HPDE6-E6E7 (cell line): ENCODE results near the gene PAX2.
A peak's percentile ranks its signal among the peaks of the same experiment; 100 is the strongest.

Source experiments
- DNase-seq: peaks from one replicate; pipeline ENCODE4 v3.0.0; 2011; ENCODE audit warnings: missing footprints; ENCODE audit errors: extremely low spot score

The PAX2 gene

GRCh38 chr10:100848770-100849169 lies 103.4 kb downstream of the PAX2 start:
- no peak for DNase-seq

DNA sequence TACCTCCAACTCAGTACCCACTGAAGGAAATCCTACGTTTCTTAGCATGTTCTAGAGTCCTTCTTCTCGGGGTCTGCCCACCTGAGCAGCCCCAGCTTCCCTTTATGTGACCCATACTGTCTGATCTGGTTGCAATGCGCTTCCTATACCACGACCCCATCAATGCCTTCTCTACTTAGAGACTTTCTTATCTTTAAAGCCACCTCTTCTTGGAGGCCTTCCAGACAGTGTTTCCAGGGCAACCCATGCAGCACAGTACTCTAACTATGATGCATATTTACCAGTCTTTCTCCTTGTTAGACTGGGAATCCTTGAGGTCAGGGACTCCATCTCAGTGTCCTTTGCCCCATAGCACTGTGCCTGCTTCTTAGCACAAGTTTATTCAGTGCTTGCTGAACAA lies 112.9 kb downstream of the PAX2 start:
- no peak for DNase-seq

DNA sequence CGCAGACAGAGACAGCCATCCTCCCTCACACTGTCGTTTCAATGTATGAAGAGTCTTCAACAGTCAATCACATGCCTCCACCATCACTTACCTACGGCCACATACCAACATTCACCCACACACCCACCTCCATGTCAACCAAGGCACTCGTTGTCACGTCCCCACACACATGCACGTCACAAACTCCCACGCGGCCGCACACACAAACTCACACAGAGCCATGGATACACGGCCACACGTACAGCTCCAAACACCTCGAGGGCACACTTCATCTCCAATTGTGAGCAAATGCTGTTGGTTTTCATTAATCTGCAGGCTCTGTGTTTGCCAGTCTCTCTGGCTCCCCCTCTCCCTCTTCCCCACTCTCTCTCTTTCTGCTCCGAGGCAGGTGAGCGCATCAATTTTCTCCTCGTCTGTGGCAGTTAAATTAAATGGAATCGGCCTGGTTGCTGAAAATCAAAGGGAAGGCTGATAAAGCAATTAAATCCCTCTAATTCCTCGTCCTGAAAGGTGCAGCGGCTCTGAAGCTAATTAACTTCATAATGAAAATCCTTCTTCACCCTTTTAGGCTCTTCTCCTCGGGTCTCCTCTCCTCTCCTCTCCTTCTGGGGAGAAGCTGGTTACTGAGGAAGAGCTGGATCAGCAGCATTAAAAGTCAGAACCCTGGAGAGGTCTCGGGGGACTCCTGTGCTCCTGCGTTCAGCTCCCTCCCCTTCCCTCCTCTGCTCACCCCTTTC lies 113.5 kb downstream of the PAX2 start:
- DNase-seq, result no peak

DNA sequence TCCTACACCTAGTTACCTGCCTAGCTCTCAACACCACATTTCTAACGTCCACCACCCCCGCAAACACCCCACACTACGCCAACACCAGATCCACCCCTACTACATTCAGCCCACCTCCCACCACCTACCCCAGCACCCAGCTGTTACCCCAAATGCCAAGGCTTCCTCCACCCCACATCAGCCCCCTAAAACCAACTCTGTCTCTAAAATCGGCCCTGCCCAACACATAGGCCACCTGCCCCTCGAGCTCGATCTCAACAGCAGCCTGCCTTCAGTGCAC lies 114.0 kb downstream of the PAX2 start:
- DNase-seq, result no peak

DNA sequence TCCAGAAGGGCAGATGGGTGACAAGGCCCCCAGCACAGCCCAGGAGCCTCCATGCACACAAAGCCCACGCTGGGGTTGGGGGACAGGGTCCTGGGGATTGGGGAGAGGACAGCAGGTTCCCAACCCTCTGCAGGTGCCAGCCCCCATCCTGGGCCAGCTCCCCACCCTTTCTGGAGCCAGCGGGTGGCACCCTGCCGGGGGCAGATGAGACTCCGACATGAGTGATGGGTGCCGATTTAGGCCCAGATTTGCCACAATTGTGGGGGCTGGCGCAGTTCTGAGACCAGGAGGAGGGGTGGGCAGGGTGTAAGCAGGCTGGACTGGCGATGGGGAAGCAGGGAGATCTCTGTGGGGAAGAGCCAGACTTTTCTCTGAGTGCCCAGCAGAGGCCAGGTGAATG lies 118.1 kb downstream of the PAX2 start:
- no peak for DNase-seq

DNA sequence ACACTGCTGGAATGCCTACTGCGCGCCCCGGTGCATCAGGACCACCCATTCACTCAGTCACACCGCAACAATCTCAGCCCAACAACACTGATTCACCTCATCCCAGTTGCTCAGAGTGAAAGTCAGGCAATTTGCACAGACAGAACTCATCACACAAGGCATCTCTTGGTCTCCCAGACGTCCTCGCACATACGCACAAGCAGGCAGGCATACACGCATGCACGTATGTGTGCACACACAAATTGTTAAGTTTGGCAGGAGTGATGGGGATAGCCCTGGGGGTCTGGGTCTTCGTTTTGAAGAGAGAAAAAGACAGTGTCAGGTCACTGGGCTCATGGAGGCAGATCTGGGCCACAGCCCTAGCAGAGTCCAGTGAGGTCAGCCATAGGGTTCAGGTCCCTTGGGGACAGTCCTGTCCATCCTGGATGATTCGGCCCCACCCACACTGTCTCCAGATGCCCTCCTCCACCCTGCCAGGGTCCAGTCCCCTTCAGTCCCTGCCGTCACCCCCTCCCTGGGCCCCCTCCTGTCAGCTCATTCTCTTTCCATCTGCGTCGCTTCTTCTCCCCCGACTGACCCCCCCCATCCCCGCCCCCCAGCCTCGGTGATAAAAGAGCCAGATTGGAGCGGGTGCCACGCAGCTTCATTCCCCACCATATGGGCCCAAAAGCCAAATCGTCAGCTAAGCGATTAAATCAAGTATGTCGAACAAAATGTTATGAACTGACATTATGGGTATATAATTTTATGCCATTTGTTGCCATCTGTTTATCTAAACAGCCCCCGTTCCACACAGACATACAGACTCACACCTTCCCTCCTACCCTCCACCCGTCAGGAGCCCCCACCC lies 118.9 kb downstream of the PAX2 start:
- DNase-seq, result no peak

DNA sequence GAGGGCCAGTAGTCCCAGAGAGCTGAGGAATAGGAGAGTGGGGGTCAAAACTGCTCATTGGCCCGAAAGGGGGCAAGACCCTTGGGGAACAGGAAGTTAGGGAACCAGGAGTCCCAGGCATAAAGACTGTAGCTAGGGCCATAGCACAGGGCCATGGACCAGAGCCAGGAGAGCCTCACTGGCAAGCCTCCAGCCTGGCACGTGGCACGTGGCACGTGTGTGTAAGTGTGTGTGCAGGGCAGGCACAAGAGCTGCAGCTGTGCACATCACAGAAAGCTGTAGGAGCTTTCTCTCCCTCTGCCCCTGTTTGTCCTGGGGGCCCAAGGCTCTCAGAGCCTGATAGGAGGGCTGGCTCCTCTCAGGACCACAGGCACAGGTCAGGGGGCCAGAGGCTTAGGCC lies 119.6 kb downstream of the PAX2 start:
- no peak for DNase-seq

DNA sequence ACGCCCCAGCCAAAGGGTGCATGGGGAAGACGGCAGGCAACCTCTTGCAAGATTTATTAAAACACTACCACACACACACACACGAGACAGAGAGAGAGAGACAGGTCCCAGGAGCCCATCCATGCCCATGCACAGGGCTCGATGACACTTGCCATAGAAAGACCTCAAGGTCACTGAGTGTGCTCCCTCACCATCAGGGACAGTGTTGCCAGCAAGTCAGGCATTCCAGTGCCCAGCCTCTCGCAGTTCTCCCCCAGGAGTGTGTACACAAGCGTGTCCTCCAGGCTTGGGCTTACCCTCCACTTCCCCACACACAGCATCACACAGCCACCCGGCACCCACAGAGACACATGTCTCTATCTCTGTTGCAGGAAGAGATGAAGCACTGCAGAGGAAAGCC lies 120.6 kb downstream of the PAX2 start:
- DNase-seq, result no peak

GRCh38 chr10:100866575-100867098 lies 121.3 kb downstream of the PAX2 start:
- DNase-seq, result no peak

GRCh38 chr10:100867261-100867963 lies 122.0 kb downstream of the PAX2 start:
- no peak for DNase-seq

- DNase-seq, result no peak
Measured at GRCh38 chr10:100868382-100868781, 123.0 kb downstream of the PAX2 start.

GRCh38 chr10:100869399-100869798 lies 124.0 kb downstream of the PAX2 start:
- no peak for DNase-seq

DNA sequence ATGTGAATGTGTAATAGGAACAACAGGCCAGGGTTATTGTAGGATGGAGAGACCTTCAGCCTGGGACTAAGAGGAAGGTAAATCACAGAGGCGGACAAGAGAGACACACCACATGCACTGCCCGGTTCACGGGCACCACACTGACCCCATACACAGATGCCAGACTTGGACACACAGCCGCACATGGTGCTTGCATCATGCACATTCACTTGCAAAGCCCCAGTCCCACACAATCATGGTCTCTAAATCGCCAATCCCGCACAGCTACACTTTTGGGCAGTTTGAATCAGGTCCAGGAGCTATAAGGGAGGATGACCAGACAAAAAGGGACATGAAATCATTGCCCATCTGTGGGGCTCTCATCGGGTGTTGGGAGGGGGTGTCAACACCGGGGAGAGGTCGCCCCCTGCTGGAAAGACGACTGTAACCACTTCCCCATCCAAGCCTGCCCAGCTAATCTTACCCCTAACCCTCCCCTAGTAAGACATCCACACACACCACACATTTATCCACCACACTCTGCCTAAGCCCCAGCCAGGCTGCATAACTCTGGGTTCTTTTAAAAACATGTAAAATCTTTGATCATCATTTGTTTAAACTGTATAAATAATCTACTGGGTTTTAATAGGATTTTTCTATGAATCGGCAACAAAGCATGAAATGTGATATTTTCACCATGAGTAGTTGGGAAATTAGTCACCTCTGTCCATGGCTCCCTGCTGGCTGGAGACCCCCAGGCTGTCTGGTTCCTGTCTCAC lies 126.8 kb downstream of the PAX2 start:
- peak; percentile 51 for DNase-seq

- DNase-seq, result no peak
Measured at GRCh38 chr10:100873146-100873826, 127.9 kb downstream of the PAX2 start.

GRCh38 chr10:100873827-100874326 lies 128.5 kb downstream of the PAX2 start:
- no peak for DNase-seq

DNA sequence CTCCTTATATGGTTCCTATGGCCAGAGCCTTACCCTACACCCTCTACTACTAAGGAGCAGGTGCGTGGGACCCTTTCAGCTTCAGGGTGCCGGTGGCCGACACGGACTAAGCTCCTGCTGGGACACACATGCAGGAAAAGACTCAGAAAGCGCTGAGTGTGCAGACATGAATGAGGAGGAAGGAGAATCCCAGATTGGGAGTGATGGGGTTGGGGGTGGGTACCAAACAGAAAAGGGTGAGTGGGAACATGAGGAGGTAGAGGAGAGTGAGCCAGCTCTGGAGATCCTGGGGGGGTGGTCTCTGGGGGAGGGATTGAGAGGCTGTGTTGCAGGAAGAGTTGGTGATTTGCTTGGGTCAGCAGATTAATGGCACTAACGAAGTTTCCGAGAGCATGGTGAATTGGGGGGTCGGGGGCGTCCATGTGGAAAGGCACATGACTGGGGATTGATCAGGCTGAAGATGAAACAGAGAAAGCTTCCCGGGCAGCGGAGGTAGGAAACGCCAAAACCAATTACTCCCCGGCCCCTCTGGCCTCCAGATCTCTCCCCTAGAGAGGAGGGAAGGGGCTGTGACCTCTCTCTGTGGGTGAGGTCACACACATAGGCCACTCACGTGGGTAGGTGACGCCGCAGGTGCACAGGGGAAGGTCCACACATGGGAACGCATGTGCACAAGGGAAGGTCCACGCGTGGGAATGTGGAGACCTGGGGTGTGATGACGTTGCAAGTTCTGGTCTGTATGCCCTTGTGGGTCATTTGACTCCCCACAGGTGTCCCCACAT lies 129.5 kb downstream of the PAX2 start:
- no peak for DNase-seq

DNA sequence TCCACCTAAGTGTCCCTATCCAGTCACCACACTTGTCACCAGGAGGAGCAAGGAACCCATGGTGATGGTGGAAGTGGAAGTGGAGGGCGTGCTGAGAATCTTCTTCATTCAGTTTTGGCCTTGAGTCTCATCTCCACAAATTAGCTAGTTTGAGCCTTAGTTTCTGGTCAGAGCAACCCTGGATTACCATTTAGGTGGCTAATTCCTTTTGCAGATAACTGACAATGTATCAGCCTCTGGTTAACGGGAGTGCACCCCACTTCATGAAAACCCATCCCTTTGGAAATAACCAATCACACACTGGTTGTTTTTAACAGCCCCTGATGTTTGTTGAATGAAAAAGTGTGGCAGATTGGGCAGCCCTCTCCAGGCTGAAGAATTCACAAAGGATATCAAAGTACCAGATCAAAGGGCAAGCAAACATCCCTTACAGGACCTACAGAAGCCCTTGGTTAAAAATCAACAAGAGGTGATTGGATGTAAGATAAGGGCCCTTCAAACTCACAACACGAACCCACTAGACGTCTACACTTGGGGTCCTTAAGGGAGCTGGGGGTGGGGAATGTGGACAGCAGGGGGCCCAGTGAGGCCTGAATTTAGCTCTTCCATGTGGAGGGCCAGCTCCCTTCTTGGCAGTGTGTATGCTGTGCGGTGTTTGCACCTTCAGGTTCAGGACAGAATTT lies 130.2 kb downstream of the PAX2 start:
- no peak for DNase-seq

DNA sequence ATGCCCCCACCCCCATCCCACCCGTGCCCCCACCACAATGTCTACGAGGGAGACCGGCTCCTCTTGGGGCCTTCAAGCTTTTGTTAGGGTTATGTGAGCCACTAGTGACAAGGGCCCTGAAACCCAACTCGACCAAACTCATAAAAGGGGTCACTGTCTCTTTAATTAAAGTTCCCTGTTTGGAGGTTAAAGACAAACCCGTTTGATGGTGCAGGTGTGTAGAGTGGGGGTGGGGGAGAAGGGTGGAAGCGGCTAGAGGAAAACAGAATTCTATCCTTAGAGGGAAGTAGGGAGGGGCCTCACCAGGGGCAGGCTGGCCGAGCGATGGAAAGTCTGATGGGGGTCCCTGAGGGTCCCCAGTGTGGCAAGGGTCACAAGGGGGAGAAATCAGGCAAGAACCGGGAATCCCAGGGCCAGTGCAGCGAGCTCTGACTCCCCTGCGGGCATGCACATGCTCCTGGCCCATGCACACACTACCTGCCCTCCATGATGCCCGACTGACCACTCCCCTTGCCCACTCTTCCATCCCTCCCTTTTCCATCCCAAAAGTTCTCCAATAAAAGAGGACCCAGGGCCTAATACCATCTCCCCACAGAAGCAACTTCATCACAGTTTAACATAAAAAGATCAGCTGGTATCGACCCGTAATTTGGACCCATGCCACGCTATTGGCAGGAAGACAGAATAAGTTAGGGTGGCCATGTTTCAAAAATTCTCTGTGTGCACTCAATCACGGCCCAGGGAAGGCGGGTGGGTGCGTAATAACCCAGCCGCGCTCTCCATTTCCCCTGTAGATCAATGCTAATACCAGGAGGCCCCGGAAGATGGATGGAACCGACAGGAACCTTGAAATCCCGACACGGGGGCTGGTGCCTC lies 131.4 kb downstream of the PAX2 start:
- DNase-seq, result no peak

GRCh38 chr10:100877461-100877850 lies 132.1 kb downstream of the PAX2 start:
- DNase-seq, result no peak
